ENCODE results near the gene FARP1. TPM values are rescaled to one million over a fixed set of nuclear protein-coding genes. Genes with fewer than 3 reads are reported as not detected.

The FARP1 gene
- polyA plus RNA-seq, 1 of the 3 experiments (the other 2 are of a cell fraction): 12.0 TPM

DNA sequence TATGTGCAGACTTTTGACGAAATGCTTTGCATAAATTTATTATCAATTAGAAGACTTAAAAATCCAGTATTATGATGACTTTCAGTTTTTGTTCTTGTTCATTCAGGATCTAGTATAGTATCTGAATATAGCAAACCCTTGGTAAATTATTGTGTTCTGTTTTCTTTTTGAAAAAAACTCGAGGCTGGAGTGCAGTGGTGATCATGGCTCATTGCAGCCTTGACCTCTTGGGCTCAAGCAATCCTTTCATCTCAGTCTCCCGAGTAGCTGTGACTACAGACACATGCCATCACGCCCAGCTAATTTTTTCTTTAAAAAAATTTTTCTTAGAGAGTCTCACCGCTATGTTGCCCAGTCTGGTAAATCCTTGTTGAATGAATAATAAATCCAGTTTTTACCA lies 4.6 kb downstream of the FARP1 start:
- no peaks in the 10 kb centered on the region for H3F3A ChIP-seq (replicated peaks; ENCODE audit: insufficient read depth)
- ChIA-PET CTCF (interaction anchor here (1.9 kb wide), 1 partner anchor 695 kb away, joined by 4 read pairs; no protein-coding TSS in a partner anchor), POLR2A (no interaction called here)
- TF ChIP-seq CTCF (IDR thresholded peaks at IDR 0.05) (0 out of 2 replicates have a peak, but pooled peaks have one; percentile 14), IRF3 (IDR thresholded peaks at IDR 0.05; ENCODE audit: low read depth, low read length) (no peak), USF1 (IDR thresholded peaks at IDR 0.05; ENCODE audit: borderline replicate concordance, low read depth) (no peak), GATA2 (CRISPR knock-in tag; IDR thresholded peaks at IDR 0.05) (no peak), ELF1 (IDR thresholded peaks at IDR 0.05) (no peak), CHD2 (IDR thresholded peaks at IDR 0.05; ENCODE audit: low read length, partially characterized antibody) (no peak), SMC3 (IDR thresholded peaks at IDR 0.05; ENCODE audit: low read depth, low read length) (no peak)
- TF ChIP-seq, protein P1, sequence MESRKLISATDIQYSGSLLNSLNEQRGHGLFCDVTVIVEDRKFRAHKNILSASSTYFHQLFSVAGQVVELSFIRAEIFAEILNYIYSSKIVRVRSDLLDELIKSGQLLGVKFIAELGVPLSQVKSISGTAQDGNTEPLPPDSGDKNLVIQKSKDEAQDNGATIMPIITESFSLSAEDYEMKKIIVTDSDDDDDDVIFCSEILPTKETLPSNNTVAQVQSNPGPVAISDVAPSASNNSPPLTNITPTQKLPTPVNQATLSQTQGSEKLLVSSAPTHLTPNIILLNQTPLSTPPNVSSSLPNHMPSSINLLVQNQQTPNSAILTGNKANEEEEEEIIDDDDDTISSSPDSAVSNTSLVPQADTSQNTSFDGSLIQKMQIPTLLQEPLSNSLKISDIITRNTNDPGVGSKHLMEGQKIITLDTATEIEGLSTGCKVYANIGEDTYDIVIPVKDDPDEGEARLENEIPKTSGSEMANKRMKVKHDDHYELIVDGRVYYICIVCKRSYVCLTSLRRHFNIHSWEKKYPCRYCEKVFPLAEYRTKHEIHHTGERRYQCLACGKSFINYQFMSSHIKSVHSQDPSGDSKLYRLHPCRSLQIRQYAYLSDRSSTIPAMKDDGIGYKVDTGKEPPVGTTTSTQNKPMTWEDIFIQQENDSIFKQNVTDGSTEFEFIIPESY (IDR thresholded peaks at IDR 0.05; ENCODE audit: borderline replicate concordance, low read depth): no peak
- TF ChIP-seq, protein P2, sequence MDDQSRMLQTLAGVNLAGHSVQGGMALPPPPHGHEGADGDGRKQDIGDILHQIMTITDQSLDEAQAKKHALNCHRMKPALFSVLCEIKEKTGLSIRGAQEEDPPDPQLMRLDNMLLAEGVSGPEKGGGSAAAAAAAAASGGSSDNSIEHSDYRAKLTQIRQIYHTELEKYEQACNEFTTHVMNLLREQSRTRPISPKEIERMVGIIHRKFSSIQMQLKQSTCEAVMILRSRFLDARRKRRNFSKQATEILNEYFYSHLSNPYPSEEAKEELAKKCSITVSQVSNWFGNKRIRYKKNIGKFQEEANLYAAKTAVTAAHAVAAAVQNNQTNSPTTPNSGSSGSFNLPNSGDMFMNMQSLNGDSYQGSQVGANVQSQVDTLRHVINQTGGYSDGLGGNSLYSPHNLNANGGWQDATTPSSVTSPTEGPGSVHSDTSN (IDR thresholded peaks at IDR 0.05): no peak
- WGBS (ENCODE audit: low lambda C conversion rate): 78% methylated on average over 5 of the region's 5 CpGs
- no peaks in the 10 kb centered on the region for H3K9me3 ChIP-seq
- H3K4me1 ChIP-seq (ENCODE audit: control insufficient read depth in 1 of 2, insufficient read depth in 2 of 2, low read depth in 1 of 2, low read length in 1 of 2): peaks cover 25 to 29% of the 10 kb centered on the region in 2 experiments
- DNase-seq: no peak
- no peak overlapping the region for H3K27ac ChIP-seq (ENCODE audit: low read depth in 2 of 2, low read length in 1 of 2)
- H2AFZ ChIP-seq (ENCODE audit: low read depth): no peak overlapping the region
- H4K20me1 ChIP-seq (ENCODE audit: insufficient read depth): peaks cover 32% of the 10 kb centered on the region
- H3K9me2 ChIP-seq: no peaks in the 10 kb centered on the region
- H3K79me2 ChIP-seq (ENCODE audit: insufficient read depth): peaks cover 85% of the 10 kb centered on the region
- peaks cover 0 to 5% of the 10 kb centered on the region in 2 experiments for H3K36me3 ChIP-seq (replicated peaks in 1 of 2; ENCODE audit: control insufficient read depth in 1 of 2, insufficient read depth in 2 of 2, low read length in 1 of 2)
- H3K27me3 ChIP-seq (ENCODE audit: insufficient read depth): no peaks in the 10 kb centered on the region
- no peak overlapping the region; the same call in 1 of the 2 replicates for H3K4me2 ChIP-seq
- no peak overlapping the region for H3K9ac ChIP-seq
- H3K4me3 ChIP-seq (ENCODE audit: low read depth in 2 of 2, low read length in 1 of 2): no peak overlapping the region
